Hepatocyte (in vitro differentiated cells): Measurements from ENCODE around the gene PLA2G4C.

Source experiments
- CTCF ChIP-seq: fragments of 200-600 bp; sonication (generic); IDR thresholded peaks from 2 replicates; pipeline ENCODE4 v1.5.1; 2016; ENCODE audit warnings: antibody characterized with exemption, mild to moderate bottlenecking; ENCODE audit not compliant: poor library complexity
- EZH2 ChIP-seq: fragments of 200-600 bp; sonication (generic); IDR thresholded peaks from 2 replicates; pipeline ENCODE4 v1.6.1; 2016; ENCODE audit warnings: antibody characterized with exemption, mild to moderate bottlenecking, borderline replicate concordance
- EZH2phosphoT487 ChIP-seq: fragments of 200-600 bp; sonication (generic); IDR thresholded peaks from one replicate; pipeline ENCODE4 v1.6.1; 2018; ENCODE audit warnings: antibody characterized with exemption, mild to moderate bottlenecking, low read depth, moderate library complexity; ENCODE audit not compliant: unreplicated experiment, severe bottlenecking

- TF ChIP-seq EZH2 (no peak), EZH2phosphoT487 (no peak), CTCF (no peak)
Observed at GRCh38 chr19:48025480-48025879, 85.1 kb downstream of the PLA2G4C start.
